OCI-LY7 (cell line): ENCODE data around the gene KLB. TPM values are rescaled to one million over a fixed set of nuclear protein-coding genes. Genes with fewer than 3 reads are reported as not detected.
A peak's percentile ranks its signal among the peaks of the same experiment; 100 is the strongest.

Source experiments
- BruUV-seq: library from RNA; stranded (reverse); fragments of 400-500 nt; replicated peaks from 2 replicates; lab custom pipeline; 2021; lab: Mats Ljungman, UMichigan
- CTCF ChIA-PET: fragments of 300-600 bp; sonication (Branson Sonifier 250); formaldehyde crosslinking; loops from one replicate; lab custom pipeline; 2022; ENCODE audit warnings: antibody characterized with exemption; ENCODE audit not compliant: unreplicated experiment; lab: Charles Lee
- POLR2A ChIA-PET: fragments of 300-600 bp; sonication (Branson Sonifier 250); formaldehyde crosslinking; loops from one replicate; lab custom pipeline; 2022; ENCODE audit warnings: antibody characterized with exemption; lab: Charles Lee
- DNase-seq: peaks from one replicate; pipeline ENCODE4 v3.0.0-alpha.2; 2015; ENCODE audit warnings: low spot score
- H2AFZ ChIP-seq: fragments of 200-600 bp; sonication (generic), shearing (Covaris generic); 2 replicates; pipeline ENCODE4 v1.6.1; 2014; ENCODE audit warnings: mild to moderate bottlenecking, antibody characterized with exemption, low read length, moderate library complexity
- H3K27ac ChIP-seq: fragments of 200-600 bp; sonication (generic); 2 replicates; pipeline ENCODE4 v1.5.1; 2014; ENCODE audit warnings: mixed run types, low read depth, mild to moderate bottlenecking, moderate library complexity, low read length, inconsistent platforms; ENCODE audit not compliant: poor library complexity, severe bottlenecking
- H3K36me3 ChIP-seq: fragments of 200-600 bp; sonication (generic); 2 replicates; pipeline ENCODE4 v1.6.1; 2014; ENCODE audit warnings: mild to moderate bottlenecking, antibody characterized with exemption, low read length, moderate library complexity, mixed read lengths; ENCODE audit not compliant: insufficient read depth
- H3K4me1 ChIP-seq: fragments of 200-600 bp; sonication (generic); 2 replicates; pipeline ENCODE4 v1.5.1; 2014; ENCODE audit warnings: mild to moderate bottlenecking, low read length; ENCODE audit not compliant: insufficient read depth, poor library complexity, severe bottlenecking
- H3K4me2 ChIP-seq: fragments of 200-600 bp; sonication (generic); 2 replicates; pipeline ENCODE4 v1.6.1; 2014; ENCODE audit warnings: mild to moderate bottlenecking, low read length
- H3K4me3 ChIP-seq: fragments of 200-600 bp; sonication (generic); 2 replicates; pipeline ENCODE4 v1.5.1; 2014; ENCODE audit warnings: mild to moderate bottlenecking, low read depth, low read length; ENCODE audit not compliant: poor library complexity, severe bottlenecking
- H3K79me2 ChIP-seq: fragments of 200-600 bp; sonication (generic); 2 replicates; pipeline ENCODE4 v1.6.1; 2016; ENCODE audit warnings: low read depth, mild to moderate bottlenecking, low read length, moderate library complexity, mixed read lengths; ENCODE audit not compliant: insufficient read depth
- H3K9me2 ChIP-seq: fragments of 200-600 bp; sonication (generic); 2 replicates; pipeline ENCODE4 v1.6.1; 2016; ENCODE audit warnings: mild to moderate bottlenecking, low read length, mixed read lengths; ENCODE audit not compliant: insufficient read depth
- H3K9me3 ChIP-seq: fragments of 200-600 bp; sonication (generic); 2 replicates; pipeline ENCODE4 v1.6.1; 2014; ENCODE audit warnings: mild to moderate bottlenecking, mixed run types, low read length, mixed read lengths
- H4K20me1 ChIP-seq: fragments of 200-600 bp; sonication (generic); 2 replicates; pipeline ENCODE4 v1.6.1; 2014; ENCODE audit warnings: mild to moderate bottlenecking, antibody characterized with exemption, low read length, moderate library complexity, mixed read lengths; ENCODE audit not compliant: insufficient read depth
- CTCF ChIP-seq: fragments of 200-600 bp; sonication (generic); conservative IDR thresholded peaks from 2 replicates; pipeline ENCODE4 v1.5.1; 2014; ENCODE audit warnings: mild to moderate bottlenecking, antibody characterized with exemption, low read length, moderate library complexity, mixed read lengths
- EZH2phosphoT487 ChIP-seq: fragments of 200-600 bp; sonication (generic); IDR thresholded peaks from 2 replicates; pipeline ENCODE4 v1.6.1; 2018; ENCODE audit warnings: low read depth, borderline replicate concordance, mild to moderate bottlenecking, mixed run types, antibody characterized with exemption, low read length, moderate library complexity, mixed read lengths
- intact Hi-C: fragments of 100-400 bp; cut with micrococcal nuclease; formaldehyde crosslinking; loops from one replicate; pipeline ENCODE4 v1.10.0; 2022; ENCODE audit not compliant: unreplicated experiment
- total RNA-seq, 2 experiments: library from RNA; depleted of rRNA in 1 of 2; stranded (reverse); fragments of >200 nt in 1 of 2; shearing (Covaris generic) in 1 of 2; gene quantifications; 2 replicates each; pipeline ENCODE4 v1.2.3, GENCODE V29; 2014 to 2022

Gene KLB
- total RNA-seq, 2 experiments from 2014 or later, result not detected

- ChIA-PET CTCF (no interaction called here), POLR2A (interaction anchor here (0.8 to 1.8 kb wide), 3 partner anchors 11 to 45 kb away, joined by 3 to 5 read pairs (median 3); no protein-coding TSS in a partner anchor)
- no peaks in the 10 kb centered on the region for H3K9me2 ChIP-seq
- H4K20me1 ChIP-seq, result peaks cover 14% of the 10 kb centered on the region; the same call in 1 of the 2 replicates
- no peak overlapping the region for H2AFZ ChIP-seq
- peak overlapping the region; percentile 86 for H3K4me3 ChIP-seq
- peaks cover 69% of the 10 kb centered on the region for H3K4me1 ChIP-seq
- H3K9me3 ChIP-seq, result peaks cover 6% of the 10 kb centered on the region; the same call in 1 of the 2 replicates
- TF ChIP-seq EZH2phosphoT487 (no peak), CTCF (no peak)
- no TSS peak for BruUV-seq
- peaks cover 83% of the 10 kb centered on the region for H3K79me2 ChIP-seq
- intact Hi-C loops, result loop anchor here (5.0 kb wide), 2 partner anchors 94 to 1381 kb away; partner anchors contain the start of genes LIAS and RPL9
- peak overlapping the region; percentile 79 for H3K27ac ChIP-seq
- peaks cover 40% of the 10 kb centered on the region for H3K36me3 ChIP-seq
- DNase-seq, result no peak
- peak overlapping the region; percentile 97 for H3K4me2 ChIP-seq
These were observed 43.9 kb upstream of the KLB start for GRCh38 chr4:39362827-39363226.

GRCh38 chr4:39363773-39364393, 42.8 kb upstream of the KLB start:
- POLR2A ChIA-PET, result interaction anchor here (0.6 to 2.0 kb wide), 13 partner anchors 7 to 1231 kb away, joined by 3 to 13 read pairs (median 3); no protein-coding TSS in a partner anchor
- Histone ChIP-seq H4K20me1 (peaks cover 14% of the 10 kb centered on the region; the same call in 1 of the 2 replicates), H3K4me1 (peaks cover 58% of the 10 kb centered on the region), H2AFZ (no peak overlapping the region), H3K27ac (peak overlapping the region; percentile 79), H3K9me3 (peaks cover 6% of the 10 kb centered on the region; the same call in 1 of the 2 replicates), H3K36me3 (peaks cover 31% of the 10 kb centered on the region), H3K9me2 (no peaks in the 10 kb centered on the region), H3K79me2 (peaks cover 73% of the 10 kb centered on the region), H3K4me3 (peak overlapping the region; percentile 86), H3K4me2 (peak overlapping the region; percentile 97)
- peak; percentile 58 for DNase-seq
- CTCF ChIA-PET, result interaction anchor here (0.6 kb wide), 1 partner anchor 78 kb away, joined by 3 read pairs; no protein-coding TSS in a partner anchor
- no TSS peak for BruUV-seq
- no peak for TF ChIP-seq EZH2phosphoT487
- TF ChIP-seq CTCF, result no peak
- intact Hi-C loops, result loop anchor here (5.0 kb wide), 2 partner anchors 93 to 1382 kb away; partner anchors contain the start of genes LIAS and RPL9
